ENCODE results near the gene ARHGAP5. TPM values are rescaled to one million over a fixed set of nuclear protein-coding genes. Genes with fewer than 3 reads are reported as not detected.
A peak's percentile ranks its signal among the peaks of the same experiment; 100 is the strongest.

Gene ARHGAP5
- total RNA-seq, 1 donor from 2014 or later, result 138 TPM

GRCh38 chr14:32171469-32171868 lies 94.4 kb downstream of the ARHGAP5 start:
- DNase-seq (ENCODE audit: low spot score), result no peak

DNA sequence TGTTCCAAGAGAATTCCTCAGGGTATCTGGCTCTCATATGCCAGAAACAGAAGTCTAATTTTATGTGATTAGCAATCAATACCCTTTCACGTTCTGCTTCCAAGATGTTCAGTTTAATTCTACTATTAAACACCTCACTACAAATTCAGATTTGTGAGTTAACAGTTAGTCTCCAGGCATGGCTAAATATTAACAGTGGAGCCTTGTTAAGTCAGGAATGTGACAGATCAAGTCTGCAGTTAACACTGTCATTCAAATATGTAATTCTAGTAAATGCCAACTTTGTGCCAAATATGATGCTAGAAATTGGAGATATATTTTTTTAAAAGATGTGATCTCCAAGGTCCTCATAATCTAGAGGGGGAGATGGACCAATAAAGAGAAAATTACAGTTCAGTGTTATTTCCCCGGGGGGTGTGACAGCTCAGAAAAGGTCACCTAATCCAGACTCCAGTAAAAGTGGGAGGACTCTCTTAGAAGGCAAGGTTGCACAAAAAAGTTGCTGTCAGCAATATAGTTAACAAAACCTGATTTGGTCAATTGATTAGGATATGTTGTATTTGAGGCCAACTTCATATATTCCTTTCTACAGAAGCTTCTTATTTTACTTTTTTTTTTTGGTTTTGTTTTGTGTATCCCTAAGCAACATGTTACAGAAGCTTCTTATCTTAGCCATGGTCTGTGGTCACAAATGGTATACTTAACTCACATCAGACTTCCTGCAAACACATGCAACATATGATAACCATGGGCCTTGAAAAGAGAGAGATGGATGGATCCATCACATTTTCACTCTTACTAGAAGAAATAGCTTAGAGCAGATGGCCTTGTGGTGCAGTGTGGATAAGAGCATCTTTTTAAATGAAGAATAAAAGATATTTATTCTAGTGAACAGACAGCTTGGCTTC lies 106.3 kb downstream of the ARHGAP5 start:
- no peak for DNase-seq (ENCODE audit: low spot score)

GRCh38 chr14:32185097-32185496 lies 108.0 kb downstream of the ARHGAP5 start:
- no peak for DNase-seq (ENCODE audit: low spot score)

GRCh38 chr14:32186248-32186647 lies 109.1 kb downstream of the ARHGAP5 start:
- no peak for DNase-seq (ENCODE audit: low spot score)

GRCh38 chr14:32189811-32190210 lies 112.7 kb downstream of the ARHGAP5 start:
- no peak for DNase-seq (ENCODE audit: low spot score)

DNA sequence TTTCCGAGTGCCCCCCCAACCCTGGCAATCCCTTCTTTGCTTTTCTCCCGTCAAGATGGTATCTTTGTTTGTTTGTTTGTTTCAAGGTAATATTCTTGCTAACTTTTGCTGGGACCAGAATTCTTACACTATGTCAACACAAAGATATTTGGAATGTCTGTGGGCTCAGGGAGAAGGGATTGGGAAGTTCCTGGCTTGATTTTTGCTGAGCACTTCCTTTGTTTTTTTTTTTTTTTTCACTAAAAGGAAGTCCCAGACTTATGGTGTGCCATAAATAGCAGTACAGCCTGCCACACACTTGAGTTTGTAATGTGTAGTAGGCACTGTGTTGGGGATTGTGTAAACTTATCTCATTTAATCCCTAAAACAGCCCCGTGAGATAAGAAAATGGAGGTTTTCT lies 113.6 kb downstream of the ARHGAP5 start:
- no peak for DNase-seq (ENCODE audit: low spot score)

- no peak for DNase-seq (ENCODE audit: low spot score)
Observed at GRCh38 chr14:32192712-32193373, 115.7 kb downstream of the ARHGAP5 start.

DNA sequence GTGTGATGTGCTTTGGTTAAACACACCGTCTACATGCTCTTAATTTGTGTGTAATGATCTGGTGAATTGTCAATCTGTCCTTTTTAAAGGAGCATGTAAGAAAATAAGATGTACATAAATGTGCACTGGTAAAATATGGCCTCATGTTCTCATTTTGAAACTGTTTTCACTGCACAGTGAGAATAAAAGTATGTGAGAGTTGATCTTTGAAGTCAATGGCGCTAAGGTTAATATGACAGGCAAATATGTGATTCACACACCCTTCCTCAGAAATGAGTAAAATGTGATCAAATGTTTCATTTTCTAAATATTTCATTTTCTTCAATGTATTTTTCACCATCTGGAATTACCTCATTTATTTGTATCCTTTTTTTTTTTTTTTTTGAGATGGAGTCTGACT lies 116.4 kb downstream of the ARHGAP5 start:
- DNase-seq (ENCODE audit: low spot score), result no peak

- no peak for DNase-seq (ENCODE audit: low spot score)
Observed at GRCh38 chr14:32195636-32196035, 118.5 kb downstream of the ARHGAP5 start.

DNA sequence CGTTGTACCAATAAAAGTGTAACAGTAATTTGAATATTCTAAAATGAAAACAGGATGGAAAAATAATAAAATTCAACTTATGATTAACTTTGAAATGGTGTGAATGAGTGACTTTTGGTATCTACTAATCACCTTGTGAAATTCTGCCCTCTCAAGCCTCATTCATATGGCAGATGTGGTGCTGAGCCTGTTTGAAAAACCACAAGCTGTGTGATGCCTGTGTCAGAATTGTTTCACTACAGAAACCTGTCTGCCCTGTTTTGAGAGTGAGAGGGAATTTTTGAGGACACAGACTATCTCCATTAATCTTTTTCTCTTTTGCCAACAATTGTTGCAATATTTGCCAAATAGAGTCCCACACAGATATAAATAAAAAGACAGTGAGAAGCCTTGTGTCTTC lies 120.8 kb downstream of the ARHGAP5 start:
- DNase-seq (ENCODE audit: low spot score), result no peak

DNA sequence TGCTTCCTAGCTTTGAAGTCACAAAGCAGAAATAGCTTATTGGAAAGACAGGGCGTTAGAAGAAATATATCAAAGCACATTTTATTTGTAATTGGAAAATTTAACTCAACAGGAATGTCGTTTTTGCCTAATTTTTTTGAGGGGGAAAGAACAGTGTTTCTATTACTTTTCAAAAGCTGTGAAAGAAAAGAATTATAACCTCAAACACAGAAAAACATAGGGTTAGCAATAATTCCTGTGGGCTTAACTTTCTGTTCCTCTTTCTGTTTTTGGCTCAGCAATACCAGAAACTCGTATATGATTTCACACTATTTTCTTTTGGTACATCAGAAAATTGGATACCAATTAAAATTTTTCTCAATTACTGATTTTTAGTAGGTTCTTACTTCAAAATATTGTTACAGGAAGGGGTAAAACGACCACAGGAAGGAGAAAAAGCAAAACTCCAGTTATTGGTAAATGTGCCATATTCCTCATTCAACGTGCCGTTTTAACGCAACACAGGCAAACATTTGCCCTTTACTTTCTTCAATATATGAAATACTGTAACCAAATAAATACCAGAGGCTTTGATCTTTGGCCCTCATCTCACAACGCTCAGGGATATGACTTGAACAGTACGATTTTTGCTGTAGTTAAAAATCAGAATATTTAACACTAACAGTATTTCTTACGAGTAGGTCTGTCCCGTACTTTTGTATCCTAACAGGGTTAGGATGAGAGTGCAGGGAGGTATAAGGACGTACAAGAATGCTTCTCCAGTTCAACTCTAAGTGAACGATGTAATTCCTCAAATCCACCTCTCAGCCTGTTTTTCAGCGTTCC lies 123.5 kb downstream of the ARHGAP5 start:
- DNase-seq (ENCODE audit: low spot score), result no peak

- DNase-seq (ENCODE audit: low spot score), result peak; percentile 77
Observed at GRCh38 chr14:32201193-32201815, 124.2 kb downstream of the ARHGAP5 start.

- no peak for DNase-seq (ENCODE audit: low spot score)
Observed at GRCh38 chr14:32201816-32202490, 124.8 kb downstream of the ARHGAP5 start, which contains the start of gene RNU6-7. Gene RNU6-7, plus strand, starts transcription at chr14:32202045.

GRCh38 chr14:32202491-32202997 lies 125.4 kb downstream of the ARHGAP5 start:
- DNase-seq (ENCODE audit: low spot score), result no peak

- DNase-seq (ENCODE audit: low spot score), result peak; percentile 89
Observed at GRCh38 chr14:32202998-32203882, 126.1 kb downstream of the ARHGAP5 start, which contains the start of gene RNU6-8. Gene RNU6-8, minus strand, starts transcription at chr14:32203269.

- no peak for DNase-seq (ENCODE audit: low spot score)
Observed at GRCh38 chr14:32203928-32204357, 126.8 kb downstream of the ARHGAP5 start.

DNA sequence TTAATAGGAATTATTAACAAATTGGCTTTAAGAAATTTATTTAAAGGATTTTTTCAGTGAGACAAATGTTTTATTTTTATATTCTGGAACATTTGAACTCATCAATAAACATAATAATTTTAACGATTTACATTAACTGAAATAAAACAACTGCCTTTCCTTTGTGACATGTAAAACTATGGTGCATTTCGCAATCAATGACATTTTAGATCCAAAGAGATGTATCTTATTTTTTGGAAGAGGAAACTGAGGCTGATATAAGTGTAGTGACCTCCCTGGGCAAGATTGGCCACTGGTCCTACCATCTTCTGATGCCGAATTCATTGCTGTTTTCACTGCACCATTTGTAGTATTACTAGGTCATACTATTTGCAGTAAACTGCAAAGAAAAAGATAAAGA lies 128.4 kb downstream of the ARHGAP5 start:
- DNase-seq (ENCODE audit: low spot score), result no peak

- DNase-seq (ENCODE audit: low spot score), result no peak
Observed at GRCh38 chr14:32205984-32206383, 128.9 kb downstream of the ARHGAP5 start.

GRCh38 chr14:32206552-32206951 lies 129.4 kb downstream of the ARHGAP5 start:
- no peak for DNase-seq (ENCODE audit: low spot score)

- DNase-seq (ENCODE audit: low spot score), result no peak
Observed at GRCh38 chr14:32208490-32208889, 131.4 kb downstream of the ARHGAP5 start.

Measured in ureter (tissue), 1 donor.